AG09309 (cell line): ENCODE results near the gene KIAA0513.

Source experiments
- DNase-seq: peaks from one replicate; pipeline ENCODE4 v3.0.0-alpha.2; 2010; ENCODE audit warnings: low read depth
- H3K4me3 ChIP-seq: 2 replicates; pipeline ENCODE4 v1.5.1; 2011; ENCODE audit warnings: mild to moderate bottlenecking, low read depth, low read length, moderate library complexity; ENCODE audit not compliant: control insufficient read depth
- CTCF ChIP-seq: IDR thresholded peaks from 2 replicates; pipeline ENCODE4 v1.5.1; 2011; ENCODE audit warnings: mild to moderate bottlenecking, low read depth, low read length, inconsistent platforms; ENCODE audit not compliant: insufficient read depth, control insufficient read depth; ENCODE audit errors: missing control alignments

Gene KIAA0513

DNA sequence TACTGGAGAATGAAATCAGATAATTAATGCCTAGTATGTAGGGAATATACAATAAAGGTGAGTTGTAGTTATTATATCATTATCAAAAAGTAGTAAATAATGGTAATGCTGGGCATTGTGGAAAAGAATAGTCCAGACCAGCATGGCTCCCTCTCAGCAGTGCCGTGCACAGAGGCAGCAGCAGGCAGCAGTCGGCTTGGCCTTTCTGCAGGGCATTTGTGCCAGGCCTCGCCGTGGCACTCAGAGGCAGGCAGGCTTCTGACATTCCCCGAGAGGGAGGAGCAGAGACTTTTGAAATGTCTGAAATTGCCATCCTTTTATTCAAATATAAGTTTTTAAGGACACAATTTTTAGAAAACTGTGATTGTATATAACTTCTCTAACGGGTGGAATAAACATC lies 15.0 kb downstream of the KIAA0513 start:
- no peak for TF ChIP-seq CTCF
- no peak for DNase-seq
- H3K4me3 ChIP-seq: no peak overlapping the region

GRCh38 chr16:85045077-85045476 lies 17.5 kb downstream of the KIAA0513 start:
- TF ChIP-seq CTCF: no peak
- H3K4me3 ChIP-seq: no peak overlapping the region
- no peak for DNase-seq

DNA sequence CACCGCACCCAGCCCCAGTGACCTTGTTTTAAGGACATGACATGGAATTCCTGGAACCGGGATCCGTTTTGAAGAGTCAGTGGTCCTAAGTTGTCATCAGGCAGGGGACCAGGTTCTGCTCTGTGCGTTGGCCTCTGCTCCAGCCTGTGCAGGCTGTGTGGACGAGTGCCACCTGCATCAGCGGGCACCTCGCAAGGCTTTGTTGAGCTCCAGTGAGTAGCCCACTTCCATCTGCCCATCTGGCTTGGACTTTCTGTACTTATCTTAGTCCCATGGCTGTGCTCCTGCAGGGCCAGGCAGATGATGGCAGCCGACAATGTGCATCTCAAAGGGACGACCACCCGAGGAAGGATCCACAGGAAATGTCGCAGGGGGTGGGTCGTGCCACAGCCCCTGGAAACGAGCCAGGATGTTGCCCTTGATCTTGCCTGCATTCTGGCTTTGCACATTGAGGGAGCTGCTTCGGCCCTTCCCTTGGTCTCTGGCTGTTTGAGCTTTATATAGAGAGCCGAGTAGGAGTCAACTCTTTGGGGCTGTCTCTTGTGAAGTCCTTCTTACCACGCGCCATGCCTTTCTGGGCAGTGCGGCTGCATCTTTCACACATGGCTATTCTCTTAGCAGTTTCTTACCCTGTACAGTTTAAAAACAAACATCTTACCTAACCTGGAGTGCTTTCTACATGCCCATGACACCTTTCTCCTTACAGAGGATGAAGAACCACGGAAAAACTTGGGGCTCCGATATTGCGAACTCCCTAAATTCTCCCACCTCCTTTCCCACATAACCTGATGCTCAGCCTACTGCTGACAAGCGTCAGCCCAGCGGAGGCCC lies 18.3 kb downstream of the KIAA0513 start:
- DNase-seq: no peak
- no peak overlapping the region for H3K4me3 ChIP-seq
- TF ChIP-seq CTCF: no peak

DNA sequence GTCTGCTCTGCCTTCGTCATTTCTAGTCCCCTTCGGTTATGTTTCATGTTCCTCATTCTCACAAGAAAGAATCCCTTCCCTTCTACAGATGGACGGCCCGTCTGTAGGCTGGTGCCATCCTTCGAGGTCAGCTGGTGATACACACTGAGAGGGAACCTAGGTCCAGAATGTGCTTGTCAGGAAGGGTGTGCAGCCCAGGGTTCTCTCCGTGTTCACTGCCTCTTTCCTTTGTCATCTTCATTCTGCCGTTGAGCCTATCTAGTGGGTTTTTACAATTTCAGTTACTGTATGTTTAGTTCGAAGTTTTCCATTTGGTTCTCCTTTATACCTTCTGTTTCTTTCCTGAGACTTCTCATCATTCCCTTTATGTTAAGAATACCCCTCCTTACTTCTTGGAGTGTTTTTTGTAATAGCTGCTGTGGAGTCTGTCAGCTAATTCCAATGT lies 18.9 kb downstream of the KIAA0513 start:
- DNase-seq: no peak
- H3K4me3 ChIP-seq: no peak overlapping the region
- TF ChIP-seq CTCF: no peak

DNA sequence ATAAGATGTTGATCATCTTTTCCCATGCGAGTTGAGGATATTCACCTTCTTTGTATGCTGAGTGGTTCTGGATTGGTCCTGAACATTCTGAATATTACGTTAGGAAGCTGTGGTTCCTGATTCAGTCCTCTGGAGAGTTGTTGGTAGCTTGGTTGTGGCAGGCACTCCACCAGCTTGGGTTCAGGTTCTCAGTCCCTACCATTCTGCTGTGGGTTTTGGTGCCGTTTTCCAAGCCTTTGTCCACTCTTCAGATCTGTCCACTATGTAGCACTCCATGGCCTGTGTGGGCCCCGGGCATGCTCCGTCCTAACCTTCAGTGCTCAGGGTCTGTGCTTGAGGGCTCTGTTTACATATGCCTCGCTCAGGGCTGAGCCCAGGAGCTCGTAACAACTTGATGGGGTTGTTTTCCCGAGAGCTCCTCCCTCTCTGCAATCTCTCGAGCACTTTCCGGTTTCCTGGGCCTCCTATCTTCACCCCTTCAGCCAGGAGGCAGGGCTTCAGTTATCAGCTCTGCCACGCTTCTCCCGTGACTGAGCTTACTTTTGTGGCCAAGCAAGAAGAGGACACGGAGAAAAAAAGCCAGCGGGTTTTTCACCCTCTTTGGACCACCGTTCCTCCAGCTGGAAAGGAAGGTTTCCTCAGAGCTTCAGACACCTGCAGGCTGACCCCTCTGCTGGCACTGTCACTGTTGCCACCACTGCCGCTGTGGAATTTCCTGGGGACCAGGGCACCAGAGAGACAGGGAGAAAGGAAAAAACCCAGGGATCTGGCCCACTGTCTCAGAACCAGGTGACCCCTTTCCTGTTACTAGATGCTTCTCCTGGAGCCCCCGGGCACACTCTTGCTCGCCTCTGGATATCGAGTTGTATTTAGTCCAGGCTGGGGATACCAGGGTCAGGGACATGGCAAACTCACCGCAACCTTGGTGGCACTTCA lies 19.6 kb downstream of the KIAA0513 start:
- no peak overlapping the region for H3K4me3 ChIP-seq
- DNase-seq: no peak
- no peak for TF ChIP-seq CTCF

- no peak for DNase-seq
- H3K4me3 ChIP-seq: no peak overlapping the region
- no peak for TF ChIP-seq CTCF
Measured at GRCh38 chr16:85047867-85048455, 20.4 kb downstream of the KIAA0513 start.
